GM23338 (cell line): ENCODE measurements around the gene FAT1. TPM values are rescaled to one million over a fixed set of nuclear protein-coding genes. Genes with fewer than 3 reads are reported as not detected.

Experiments used
- ATAC-seq: fragments of 200-7000 bp; cut with Tn5 transposase; 3 replicates; pipeline ENCODE4 v1.9.1; 2020
- DNase-seq: peaks from one replicate; pipeline ENCODE4 v3.0.0-alpha.2; 2015; ENCODE audit warnings: low spot score
- H2AFZ ChIP-seq: fragments of 200-600 bp; sonication (generic); 2 replicates; pipeline ENCODE4 v1.8.0; 2016; ENCODE audit warnings: antibody characterized with exemption, mild to moderate bottlenecking, moderate library complexity
- H3F3A ChIP-seq: fragments of 200-600 bp; sonication (generic); replicated peaks from 2 replicates; pipeline ENCODE4 v1.8.0; 2017; ENCODE audit warnings: antibody characterized with exemption, mixed run types, low read depth
- H3K27ac ChIP-seq: fragments of 200-600 bp; sonication (generic); 2 replicates; pipeline ENCODE4 v1.6.1; 2016; ENCODE audit warnings: low read depth
- H3K27me3 ChIP-seq: fragments of 200-600 bp; sonication (generic); 2 replicates; pipeline ENCODE4 v1.8.0; 2016; ENCODE audit warnings: mild to moderate bottlenecking, mixed run types, moderate library complexity; ENCODE audit not compliant: insufficient read depth
- H3K36me3 ChIP-seq: fragments of 200-600 bp; sonication (generic); 2 replicates; pipeline ENCODE4 v1.8.0; 2016; ENCODE audit warnings: mild to moderate bottlenecking; ENCODE audit not compliant: insufficient read depth
- H3K4me1 ChIP-seq: fragments of 200-600 bp; sonication (generic); 2 replicates; pipeline ENCODE4 v1.8.0; 2016; ENCODE audit warnings: mild to moderate bottlenecking, moderate library complexity; ENCODE audit not compliant: insufficient read depth
- H3K4me2 ChIP-seq: fragments of 200-600 bp; sonication (generic); 2 replicates; pipeline ENCODE4 v1.7.1; 2017; ENCODE audit warnings: mixed run types
- H3K4me3 ChIP-seq: fragments of 200-600 bp; sonication (generic); 2 replicates; pipeline ENCODE4 v1.6.1; 2016; ENCODE audit warnings: mixed run types
- H3K79me2 ChIP-seq: fragments of 200-600 bp; sonication (generic); replicated peaks from 2 replicates; pipeline ENCODE4 v1.8.0; 2017; ENCODE audit warnings: mild to moderate bottlenecking; ENCODE audit not compliant: insufficient read depth
- H3K9me2 ChIP-seq: fragments of 200-600 bp; sonication (generic); 2 replicates; pipeline ENCODE4 v1.8.0; 2017; ENCODE audit not compliant: insufficient read depth
- H4K20me1 ChIP-seq: fragments of 200-600 bp; sonication (generic); replicated peaks from 2 replicates; pipeline ENCODE4 v1.8.0; 2017; ENCODE audit warnings: mild to moderate bottlenecking; ENCODE audit not compliant: insufficient read depth
- H3K27ac Mint-ChIP-seq: 2 replicates; pipeline ENCODE4 v1.8.0; 2020; ENCODE audit warnings: inconsistent platforms, mild to moderate bottlenecking, moderate library complexity, mixed read lengths
- H3K27me3 Mint-ChIP-seq: 3 replicates; pipeline ENCODE4 v1.8.0; 2022; ENCODE audit warnings: low read depth, mild to moderate bottlenecking, moderate library complexity, mixed read lengths, inconsistent platforms; ENCODE audit not compliant: insufficient read depth, poor library complexity
- H3K36me3 Mint-ChIP-seq: 3 replicates; pipeline ENCODE4 v1.8.0; 2021; ENCODE audit warnings: low read depth, mild to moderate bottlenecking, inconsistent platforms, moderate library complexity, mixed read lengths
- H3K4me1 Mint-ChIP-seq: 3 replicates; pipeline ENCODE4 v1.8.0; 2020; ENCODE audit warnings: mild to moderate bottlenecking, inconsistent platforms, mixed read lengths
- H3K4me3 Mint-ChIP-seq: 3 replicates; pipeline ENCODE4 v1.8.0; 2021; ENCODE audit warnings: moderate library complexity, mild to moderate bottlenecking, inconsistent platforms, mixed read lengths
- H3K9me3 Mint-ChIP-seq: 3 replicates; pipeline ENCODE4 v1.8.0; 2020; ENCODE audit warnings: moderate library complexity, mild to moderate bottlenecking, inconsistent platforms, mixed read lengths
- STAT1 ChIP-seq: IDR thresholded peaks from one replicate; pipeline ENCODE4 v1.6.1; 2016; ENCODE audit warnings: antibody characterized with exemption; ENCODE audit not compliant: unreplicated experiment
- ZNF331 ChIP-seq: fragments of 250-450 bp; sonication (Bioruptor Pico); IDR thresholded peaks from 2 replicates; pipeline ENCODE4 v1.5.0; 2020; ENCODE audit warnings: low read depth, mild to moderate bottlenecking, moderate library complexity
- polyA plus RNA-seq: library from polyadenylated mRNA; unstranded; fragments of >200 nt; fragmentation: Nextera tagmentation; extraction: Ambion mirVana; gene quantifications from 2 replicates; pipeline ENCODE4 v1.2.1, GENCODE V29; 2016
- total RNA-seq: library from RNA; depleted of rRNA; stranded (reverse); fragments of >200 nt; shearing (Covaris generic); gene quantifications from 2 replicates; pipeline ENCODE4 v1.2.3, GENCODE V29; 2014
- TF ChIP-seq, protein P1 (sequence below): fragments of 250-450 bp; sonication (Bioruptor Pico); IDR thresholded peaks from 2 replicates; pipeline ENCODE4 v1.5.0; 2020; ENCODE audit warnings: mild to moderate bottlenecking, moderate library complexity
- TF ChIP-seq, protein P2 (sequence below): IDR thresholded peaks from one replicate; pipeline ENCODE4 v1.6.1; 2018; ENCODE audit warnings: antibody characterized with exemption; ENCODE audit not compliant: unreplicated experiment

Gene FAT1
- total and polyA plus RNA-seq, 2 experiments from 2014 or later = 37.6 to 137 TPM

DNA sequence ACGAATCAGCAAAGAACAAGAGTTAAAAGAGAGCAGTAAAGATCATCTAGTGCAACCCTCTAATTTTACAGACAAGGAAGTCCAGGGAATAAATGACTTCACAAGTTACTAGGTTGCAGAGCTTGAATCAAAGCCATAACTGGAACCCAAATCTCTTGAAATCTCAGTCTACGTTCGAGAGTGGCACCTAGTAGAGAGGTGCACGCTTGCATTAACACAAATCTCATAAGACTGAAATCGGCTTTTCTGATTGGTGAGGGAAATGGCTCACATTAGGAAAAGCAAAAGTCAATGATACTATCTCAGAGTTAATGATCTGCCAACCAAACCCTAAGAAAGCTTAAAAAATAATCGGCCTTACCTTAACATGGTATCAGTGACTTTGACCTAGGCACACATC, 43.0 kb downstream of the FAT1 start:
- H3K36me3 ChIP-seq = no peaks in the 10 kb centered on the region
- no peak overlapping the region for H2AFZ ChIP-seq
- Mint-ChIP-seq H3K36me3 (peaks cover 16% of the 10 kb centered on the region), H3K4me3 (no peak overlapping the region), H3K9me3 (no peaks in the 10 kb centered on the region; the same call in 2 of the 3 replicates), H3K27ac (peak overlapping the region; percentile 63; the same call in 1 of the 2 replicates), H3K4me1 (peaks cover 64% of the 10 kb centered on the region), H3K27me3 (peaks cover 4% of the 10 kb centered on the region)
- H3K27ac ChIP-seq = no peak overlapping the region
- H3K9me2 ChIP-seq = no peaks in the 10 kb centered on the region
- H3K4me3 ChIP-seq = no peak overlapping the region
- DNase-seq (no peak), ATAC-seq (no peak)
- H4K20me1 ChIP-seq = no peaks in the 10 kb centered on the region
- H3K4me1 ChIP-seq = peaks cover 38% of the 10 kb centered on the region
- TF ChIP-seq, protein P1, sequence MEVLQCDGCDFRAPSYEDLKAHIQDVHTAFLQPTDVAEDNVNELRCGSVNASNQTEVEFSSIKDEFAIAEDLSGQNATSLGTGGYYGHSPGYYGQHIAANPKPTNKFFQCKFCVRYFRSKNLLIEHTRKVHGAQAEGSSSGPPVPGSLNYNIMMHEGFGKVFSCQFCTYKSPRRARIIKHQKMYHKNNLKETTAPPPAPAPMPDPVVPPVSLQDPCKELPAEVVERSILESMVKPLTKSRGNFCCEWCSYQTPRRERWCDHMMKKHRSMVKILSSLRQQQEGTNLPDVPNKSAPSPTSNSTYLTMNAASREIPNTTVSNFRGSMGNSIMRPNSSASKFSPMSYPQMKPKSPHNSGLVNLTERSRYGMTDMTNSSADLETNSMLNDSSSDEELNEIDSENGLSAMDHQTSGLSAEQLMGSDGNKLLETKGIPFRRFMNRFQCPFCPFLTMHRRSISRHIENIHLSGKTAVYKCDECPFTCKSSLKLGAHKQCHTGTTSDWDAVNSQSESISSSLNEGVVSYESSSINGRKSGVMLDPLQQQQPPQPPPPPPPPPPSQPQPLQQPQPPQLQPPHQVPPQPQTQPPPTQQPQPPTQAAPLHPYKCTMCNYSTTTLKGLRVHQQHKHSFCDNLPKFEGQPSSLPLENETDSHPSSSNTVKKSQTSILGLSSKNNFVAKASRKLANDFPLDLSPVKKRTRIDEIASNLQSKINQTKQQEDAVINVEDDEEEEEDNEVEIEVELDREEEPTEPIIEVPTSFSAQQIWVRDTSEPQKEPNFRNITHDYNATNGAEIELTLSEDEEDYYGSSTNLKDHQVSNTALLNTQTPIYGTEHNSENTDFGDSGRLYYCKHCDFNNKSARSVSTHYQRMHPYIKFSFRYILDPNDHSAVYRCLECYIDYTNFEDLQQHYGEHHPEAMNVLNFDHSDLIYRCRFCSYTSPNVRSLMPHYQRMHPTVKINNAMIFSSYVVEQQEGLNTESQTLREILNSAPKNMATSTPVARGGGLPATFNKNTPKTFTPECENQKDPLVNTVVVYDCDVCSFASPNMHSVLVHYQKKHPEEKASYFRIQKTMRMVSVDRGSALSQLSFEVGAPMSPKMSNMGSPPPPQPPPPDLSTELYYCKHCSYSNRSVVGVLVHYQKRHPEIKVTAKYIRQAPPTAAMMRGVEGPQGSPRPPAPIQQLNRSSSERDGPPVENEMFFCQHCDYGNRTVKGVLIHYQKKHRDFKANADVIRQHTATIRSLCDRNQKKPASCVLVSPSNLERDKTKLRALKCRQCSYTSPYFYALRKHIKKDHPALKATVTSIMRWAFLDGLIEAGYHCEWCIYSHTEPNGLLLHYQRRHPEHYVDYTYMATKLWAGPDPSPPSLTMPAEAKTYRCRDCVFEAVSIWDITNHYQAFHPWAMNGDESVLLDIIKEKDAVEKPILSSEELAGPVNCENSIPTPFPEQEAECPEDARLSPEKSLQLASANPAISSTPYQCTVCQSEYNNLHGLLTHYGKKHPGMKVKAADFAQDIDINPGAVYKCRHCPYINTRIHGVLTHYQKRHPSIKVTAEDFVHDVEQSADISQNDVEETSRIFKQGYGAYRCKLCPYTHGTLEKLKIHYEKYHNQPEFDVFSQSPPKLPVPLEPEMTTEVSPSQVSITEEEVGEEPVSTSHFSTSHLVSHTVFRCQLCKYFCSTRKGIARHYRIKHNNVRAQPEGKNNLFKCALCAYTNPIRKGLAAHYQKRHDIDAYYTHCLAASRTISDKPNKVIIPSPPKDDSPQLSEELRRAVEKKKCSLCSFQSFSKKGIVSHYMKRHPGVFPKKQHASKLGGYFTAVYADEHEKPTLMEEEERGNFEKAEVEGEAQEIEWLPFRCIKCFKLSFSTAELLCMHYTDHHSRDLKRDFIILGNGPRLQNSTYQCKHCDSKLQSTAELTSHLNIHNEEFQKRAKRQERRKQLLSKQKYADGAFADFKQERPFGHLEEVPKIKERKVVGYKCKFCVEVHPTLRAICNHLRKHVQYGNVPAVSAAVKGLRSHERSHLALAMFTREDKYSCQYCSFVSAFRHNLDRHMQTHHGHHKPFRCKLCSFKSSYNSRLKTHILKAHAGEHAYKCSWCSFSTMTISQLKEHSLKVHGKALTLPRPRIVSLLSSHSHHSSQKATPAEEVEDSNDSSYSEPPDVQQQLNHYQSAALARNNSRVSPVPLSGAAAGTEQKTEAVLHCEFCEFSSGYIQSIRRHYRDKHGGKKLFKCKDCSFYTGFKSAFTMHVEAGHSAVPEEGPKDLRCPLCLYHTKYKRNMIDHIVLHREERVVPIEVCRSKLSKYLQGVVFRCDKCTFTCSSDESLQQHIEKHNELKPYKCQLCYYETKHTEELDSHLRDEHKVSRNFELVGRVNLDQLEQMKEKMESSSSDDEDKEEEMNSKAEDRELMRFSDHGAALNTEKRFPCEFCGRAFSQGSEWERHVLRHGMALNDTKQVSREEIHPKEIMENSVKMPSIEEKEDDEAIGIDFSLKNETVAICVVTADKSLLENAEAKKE = no peak
- TF ChIP-seq ZNF331 (CRISPR knock-in tag) (no peak), STAT1 (no peak)
- TF ChIP-seq, protein P2, sequence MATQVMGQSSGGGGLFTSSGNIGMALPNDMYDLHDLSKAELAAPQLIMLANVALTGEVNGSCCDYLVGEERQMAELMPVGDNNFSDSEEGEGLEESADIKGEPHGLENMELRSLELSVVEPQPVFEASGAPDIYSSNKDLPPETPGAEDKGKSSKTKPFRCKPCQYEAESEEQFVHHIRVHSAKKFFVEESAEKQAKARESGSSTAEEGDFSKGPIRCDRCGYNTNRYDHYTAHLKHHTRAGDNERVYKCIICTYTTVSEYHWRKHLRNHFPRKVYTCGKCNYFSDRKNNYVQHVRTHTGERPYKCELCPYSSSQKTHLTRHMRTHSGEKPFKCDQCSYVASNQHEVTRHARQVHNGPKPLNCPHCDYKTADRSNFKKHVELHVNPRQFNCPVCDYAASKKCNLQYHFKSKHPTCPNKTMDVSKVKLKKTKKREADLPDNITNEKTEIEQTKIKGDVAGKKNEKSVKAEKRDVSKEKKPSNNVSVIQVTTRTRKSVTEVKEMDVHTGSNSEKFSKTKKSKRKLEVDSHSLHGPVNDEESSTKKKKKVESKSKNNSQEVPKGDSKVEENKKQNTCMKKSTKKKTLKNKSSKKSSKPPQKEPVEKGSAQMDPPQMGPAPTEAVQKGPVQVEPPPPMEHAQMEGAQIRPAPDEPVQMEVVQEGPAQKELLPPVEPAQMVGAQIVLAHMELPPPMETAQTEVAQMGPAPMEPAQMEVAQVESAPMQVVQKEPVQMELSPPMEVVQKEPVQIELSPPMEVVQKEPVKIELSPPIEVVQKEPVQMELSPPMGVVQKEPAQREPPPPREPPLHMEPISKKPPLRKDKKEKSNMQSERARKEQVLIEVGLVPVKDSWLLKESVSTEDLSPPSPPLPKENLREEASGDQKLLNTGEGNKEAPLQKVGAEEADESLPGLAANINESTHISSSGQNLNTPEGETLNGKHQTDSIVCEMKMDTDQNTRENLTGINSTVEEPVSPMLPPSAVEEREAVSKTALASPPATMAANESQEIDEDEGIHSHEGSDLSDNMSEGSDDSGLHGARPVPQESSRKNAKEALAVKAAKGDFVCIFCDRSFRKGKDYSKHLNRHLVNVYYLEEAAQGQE = no peak
- H3K27me3 ChIP-seq = no peaks in the 10 kb centered on the region
- peaks cover 87% of the 10 kb centered on the region for H3K79me2 ChIP-seq
- no peak overlapping the region for H3K4me2 ChIP-seq
- no peaks in the 10 kb centered on the region for H3F3A ChIP-seq
